Gastroesophageal sphincter (tissue), 4 donors: ENCODE data around the gene RAC2. TPM values are rescaled to one million over a fixed set of nuclear protein-coding genes. Genes with fewer than 3 reads are reported as not detected.

Source experiments
- ATAC-seq: fragments of 150-250 bp; one replicate; pipeline ENCODE4 v1.9.1; 2016; ENCODE audit warnings: mild to moderate bottlenecking, moderate library complexity
- H3K27ac ChIP-seq, 4 donors: fragments of 200-600 bp; sonication (generic) in 3 of 4; 1 replicate in 3 of 4; 2 replicates in 1 of 4; pipeline ENCODE4 v1.5.1; 2016 to 2019
- H3K27me3 ChIP-seq: fragments of 200-600 bp; sonication (generic); one replicate; pipeline ENCODE4 v1.5.1; 2019
- H3K36me3 ChIP-seq, 2 donors: fragments of 200-600 bp; sonication (generic); one replicate each; pipeline ENCODE4 v1.5.1; 2019; ENCODE audit warnings: control low read depth in 1 of 2
- H3K4me1 ChIP-seq, 3 donors: fragments of 200-600 bp; sonication (generic); 1 replicate in 2 of 3; 2 replicates in 1 of 3; pipeline ENCODE4 v1.5.1; 2016 to 2019; ENCODE audit warnings: control low read depth in 2 of 3
- H3K4me3 ChIP-seq, 2 donors: fragments of 200-600 bp; sonication (generic); one replicate each; pipeline ENCODE4 v1.5.1; 2019; ENCODE audit warnings: mild to moderate bottlenecking in 1 of 2, moderate library complexity in 1 of 2
- H3K9me3 ChIP-seq, 3 donors: fragments of 200-600 bp; sonication (generic); one replicate each; pipeline ENCODE4 v1.5.1; 2017 to 2019; ENCODE audit warnings: control low read depth in 2 of 3
- EP300 ChIP-seq: sonication (generic); formaldehyde crosslinking; IDR thresholded peaks from one replicate; pipeline ENCODE4 v1.6.1; 2017; ENCODE audit warnings: antibody characterized with exemption, mild to moderate bottlenecking
- POLR2A ChIP-seq, 2 donors: fragments of 450-650 bp; IDR thresholded peaks; one replicate each; pipeline ENCODE4 v1.6.1; 2017; ENCODE audit warnings: antibody characterized with exemption in 2 of 2, mild to moderate bottlenecking in 2 of 2, moderate library complexity in 1 of 2
- POLR2AphosphoS5 ChIP-seq: sonication (generic); formaldehyde crosslinking; IDR thresholded peaks from one replicate; pipeline ENCODE4 v1.6.1; 2017; ENCODE audit warnings: antibody characterized with exemption
- WGBS, 2 donors: methylation state at CpG; one replicate each; pipeline ENCODE4 v1.1.5; 2018; ENCODE audit warnings: low coverage in 1 of 2; 5-methylcytosine and 5-hydroxymethylcytosine counted together
- total RNA-seq, 4 donors: library from RNA; depleted of rRNA; stranded (reverse); fragments of >200 nt; gene quantifications; one replicate each; pipeline ENCODE4 v1.1.0, GENCODE V29; 2016
- TF ChIP-seq, protein P1 (sequence below), 4 experiments: fragments of 200-600 bp in 2 of 4; fragments of 450-650 bp in 2 of 4; sonication (generic) in 1 of 4; IDR thresholded peaks; one replicate each; pipeline ENCODE4 v1.5.1; 2017 to 2019; ENCODE audit warnings: antibody characterized with exemption in 4 of 4, mild to moderate bottlenecking in 2 of 4, moderate library complexity in 2 of 4

Gene RAC2
- total RNA-seq, 4 donors from 2014 or later, result 2.0 to 11.3 (median 6.4) TPM

DNA sequence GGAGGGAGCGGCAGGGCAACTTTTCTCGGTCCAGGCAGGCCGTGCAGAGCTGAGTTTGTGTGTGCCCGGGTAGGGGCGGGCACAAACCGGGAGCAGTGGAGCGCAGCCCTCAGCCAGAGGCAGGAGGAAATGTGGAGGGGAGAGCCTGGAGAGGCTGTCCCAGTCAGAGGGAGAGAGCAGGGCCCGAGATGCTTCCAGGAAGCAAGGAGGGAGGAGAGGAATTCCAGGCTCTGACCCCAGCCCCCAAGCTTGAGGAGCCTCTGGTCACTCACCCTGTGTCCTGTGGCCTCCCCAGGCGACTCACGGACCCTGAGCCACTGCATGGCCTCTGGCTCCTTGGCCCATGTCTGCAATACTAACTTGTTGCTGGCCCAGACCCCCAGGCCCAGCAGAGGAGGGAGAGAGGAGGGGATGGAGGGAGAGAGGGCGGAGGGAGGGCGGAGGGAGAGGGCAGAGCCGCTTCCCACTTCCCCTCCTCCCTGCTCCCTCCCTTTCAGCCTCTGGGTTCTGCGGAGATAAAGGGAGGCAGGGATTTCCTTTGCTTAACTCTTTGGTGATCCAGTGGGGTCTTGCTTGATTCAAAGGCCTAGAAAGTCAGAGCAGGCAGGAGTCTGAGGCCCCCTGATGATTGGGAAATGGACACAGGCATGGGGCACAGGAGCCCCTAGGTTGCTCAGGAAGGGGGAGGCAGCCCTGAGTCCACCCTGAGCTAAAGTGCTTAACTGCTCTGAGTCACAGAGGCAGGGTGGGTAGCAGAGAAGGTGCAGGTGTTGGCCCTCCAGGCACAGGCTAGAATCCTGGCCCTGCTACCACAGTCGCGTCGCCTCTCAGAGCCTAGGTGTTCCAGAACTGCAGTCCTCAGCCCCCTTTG lies 55.9 kb downstream of the RAC2 start, which contains the start of gene C1QTNF6:
Gene C1QTNF6, minus strand, starts transcription at position 357 of the 871 bp plus-strand sequence. Its CDS starts 34 bp downstream, at position 323.
- Histone ChIP-seq H3K36me3 (peaks cover 0 to 13% of the 10 kb centered on the region in 2 donors), H3K4me3 (peak within 1 kb of the TSS in 1 of 2 donors; percentile 43), H3K9me3 (no peaks in the 10 kb centered on the region), H3K4me1 (peaks cover 0 to 56% (median 28%) of the 10 kb centered on the region in 3 donors), H3K27ac (peak within 1 kb of the TSS; percentile 10 to 85 (median 84)), H3K27me3 (no peaks in the 10 kb centered on the region)
- peak; percentile 64 for ATAC-seq
- TF ChIP-seq, protein P1, sequence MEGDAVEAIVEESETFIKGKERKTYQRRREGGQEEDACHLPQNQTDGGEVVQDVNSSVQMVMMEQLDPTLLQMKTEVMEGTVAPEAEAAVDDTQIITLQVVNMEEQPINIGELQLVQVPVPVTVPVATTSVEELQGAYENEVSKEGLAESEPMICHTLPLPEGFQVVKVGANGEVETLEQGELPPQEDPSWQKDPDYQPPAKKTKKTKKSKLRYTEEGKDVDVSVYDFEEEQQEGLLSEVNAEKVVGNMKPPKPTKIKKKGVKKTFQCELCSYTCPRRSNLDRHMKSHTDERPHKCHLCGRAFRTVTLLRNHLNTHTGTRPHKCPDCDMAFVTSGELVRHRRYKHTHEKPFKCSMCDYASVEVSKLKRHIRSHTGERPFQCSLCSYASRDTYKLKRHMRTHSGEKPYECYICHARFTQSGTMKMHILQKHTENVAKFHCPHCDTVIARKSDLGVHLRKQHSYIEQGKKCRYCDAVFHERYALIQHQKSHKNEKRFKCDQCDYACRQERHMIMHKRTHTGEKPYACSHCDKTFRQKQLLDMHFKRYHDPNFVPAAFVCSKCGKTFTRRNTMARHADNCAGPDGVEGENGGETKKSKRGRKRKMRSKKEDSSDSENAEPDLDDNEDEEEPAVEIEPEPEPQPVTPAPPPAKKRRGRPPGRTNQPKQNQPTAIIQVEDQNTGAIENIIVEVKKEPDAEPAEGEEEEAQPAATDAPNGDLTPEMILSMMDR (IDR thresholded peaks at IDR 0.05), result no peak
- TF ChIP-seq EP300 (no peak), POLR2AphosphoS5 (no peak), POLR2A (IDR thresholded peaks at IDR 0.05) (no peak)
- 0 to 61% methylated on average over 4 to 7 of the region's 17 CpGs for WGBS, 2 donors

DNA sequence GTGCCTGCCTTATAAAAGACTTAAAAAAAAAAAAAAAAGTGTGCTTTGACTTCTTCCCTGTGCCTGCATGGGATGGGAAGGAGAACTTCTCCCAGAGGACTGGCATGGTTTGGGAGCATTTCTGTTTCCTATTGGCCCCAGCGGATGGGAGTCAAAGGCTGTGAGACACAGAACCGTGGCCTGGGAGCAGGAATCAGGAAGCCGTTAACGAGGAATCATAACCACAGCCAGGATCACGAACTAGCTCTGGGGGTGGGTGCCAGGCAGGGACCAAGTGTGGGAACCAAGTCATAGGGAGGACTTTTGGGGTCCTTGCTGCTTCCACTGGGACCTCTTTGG lies 56.5 kb downstream of the RAC2 start:
- WGBS, 2 donors, result 0% methylated on average over 1 of the region's 5 CpGs; no CpG with 5 or more reads in 1 of the 2 donors
- Histone ChIP-seq H3K27me3 (no peaks in the 10 kb centered on the region), H3K4me3 (peak overlapping the region in 1 of 2 donors; percentile 43), H3K9me3 (no peaks in the 10 kb centered on the region), H3K27ac (peak overlapping the region; percentile 10 to 85 (median 84)), H3K4me1 (peaks cover 0 to 56% (median 28%) of the 10 kb centered on the region in 3 donors), H3K36me3 (peaks cover 0 to 19% of the 10 kb centered on the region in 2 donors)
- peak; percentile 49 for ATAC-seq
- TF ChIP-seq POLR2A (IDR thresholded peaks at IDR 0.05) (no peak), POLR2AphosphoS5 (no peak), EP300 (no peak)
- TF ChIP-seq, protein P1 (IDR thresholded peaks at IDR 0.05), result no peak

DNA sequence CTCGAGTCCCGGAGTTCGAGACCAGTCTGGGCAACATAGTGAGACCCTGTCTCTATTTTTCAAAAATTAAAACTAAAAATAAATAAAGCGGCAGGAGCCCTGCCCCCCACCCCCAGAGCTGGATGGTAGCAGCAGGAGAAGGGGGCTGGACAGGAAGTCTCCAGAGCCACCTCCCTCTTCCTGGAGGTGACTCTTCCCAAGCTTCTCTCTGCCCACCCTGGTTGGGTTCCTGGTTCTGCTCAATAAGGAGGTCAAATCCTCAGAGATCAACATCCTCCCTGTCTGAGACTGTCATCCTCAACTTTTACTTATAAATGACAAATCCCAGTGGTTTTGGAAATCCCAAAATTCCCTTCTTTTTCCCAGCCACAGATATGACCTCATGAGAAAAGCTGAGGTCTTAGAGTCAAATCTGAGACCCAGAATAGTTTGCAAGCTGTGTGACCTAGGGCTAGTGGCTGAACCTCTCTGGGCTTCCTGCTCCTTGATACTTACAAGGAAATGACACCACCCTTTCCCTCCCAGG lies 57.0 kb downstream of the RAC2 start:
- no peak for TF ChIP-seq POLR2AphosphoS5
- TF ChIP-seq, protein P1 (IDR thresholded peaks at IDR 0.05), result no peak
- no peak for TF ChIP-seq EP300
- no peak for TF ChIP-seq POLR2A (IDR thresholded peaks at IDR 0.05)
- ATAC-seq, result no peak
- WGBS, 2 donors, result 60 to 64% methylated on average over 1 to 4 of the region's 4 CpGs
- Histone ChIP-seq H3K4me1 (peaks cover 0 to 56% (median 28%) of the 10 kb centered on the region in 3 donors), H3K4me3 (peak overlapping the region in 1 of 2 donors; percentile 43), H3K9me3 (no peaks in the 10 kb centered on the region), H3K27ac (peak overlapping the region in 3 of 4 donors; percentile 84 to 85 (median 85)), H3K27me3 (no peaks in the 10 kb centered on the region), H3K36me3 (peaks cover 0 to 24% of the 10 kb centered on the region in 2 donors)

DNA sequence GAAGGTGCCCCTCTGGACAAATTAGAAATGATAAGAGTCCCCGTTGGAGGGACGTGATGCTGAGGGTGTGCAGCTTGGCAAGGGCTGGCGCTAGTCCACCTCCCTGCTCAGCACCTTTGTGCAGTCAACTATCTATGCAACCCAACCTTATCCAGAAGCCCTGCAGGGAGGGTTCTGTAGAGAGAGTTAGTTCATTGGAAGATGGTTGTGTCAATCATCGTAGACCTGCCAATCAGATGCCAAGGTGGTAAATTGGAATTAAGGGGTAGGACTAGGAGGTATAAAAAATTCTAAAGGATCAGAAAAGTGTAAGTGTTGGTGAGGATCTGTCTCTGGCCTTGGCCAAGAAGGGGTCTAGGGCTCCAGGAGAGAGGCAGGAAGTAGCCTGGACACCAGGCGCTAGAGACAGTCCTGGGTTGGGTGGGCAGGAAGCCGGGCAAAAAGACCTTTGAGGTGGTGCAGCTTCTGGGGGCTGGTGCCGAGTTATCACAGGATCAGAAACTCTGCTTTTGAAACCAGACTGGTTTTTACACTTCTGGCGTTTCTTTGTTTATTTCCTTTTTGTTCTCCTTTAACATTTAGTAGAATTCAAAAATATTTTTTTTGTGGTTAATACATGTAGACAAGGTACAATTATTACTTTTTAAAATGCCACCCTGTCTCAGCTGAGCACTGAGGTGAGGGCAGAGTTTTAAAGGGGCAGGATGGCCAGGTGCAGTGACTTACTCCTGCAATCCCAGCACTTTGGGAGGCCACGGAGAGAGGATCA lies 57.7 kb downstream of the RAC2 start:
- Histone ChIP-seq H3K36me3 (peaks cover 0 to 27% of the 10 kb centered on the region in 2 donors), H3K9me3 (no peaks in the 10 kb centered on the region), H3K4me3 (no peak overlapping the region), H3K27ac (peak overlapping the region in 3 of 4 donors; percentile 84 to 85 (median 85)), H3K27me3 (no peaks in the 10 kb centered on the region), H3K4me1 (peaks cover 0 to 56% (median 28%) of the 10 kb centered on the region in 3 donors)
- TF ChIP-seq POLR2AphosphoS5, result no peak
- TF ChIP-seq, protein P1 (IDR thresholded peaks at IDR 0.05), result no peak
- no peak for ATAC-seq
- WGBS, 2 donors, result 75 to 76% methylated on average over 8 to 9 of the region's 9 CpGs
